ENCODE measurements around the gene FAM240A.

- TF ChIP-seq CTCF (conservative IDR thresholded peaks at IDR 0.05; ENCODE audit: low read depth, low read length) (no peak), EZH2 (IDR thresholded peaks at IDR 0.05; ENCODE audit: borderline replicate concordance, low read depth, low read length, poor library complexity, severe bottlenecking) (no peak)
Measured at GRCh38 chr3:46624533-46624932, 12.2 kb downstream of the FAM240A start.

All from A673 (cell line).